Measurements from ENCODE around the gene SLC39A6.

DNA sequence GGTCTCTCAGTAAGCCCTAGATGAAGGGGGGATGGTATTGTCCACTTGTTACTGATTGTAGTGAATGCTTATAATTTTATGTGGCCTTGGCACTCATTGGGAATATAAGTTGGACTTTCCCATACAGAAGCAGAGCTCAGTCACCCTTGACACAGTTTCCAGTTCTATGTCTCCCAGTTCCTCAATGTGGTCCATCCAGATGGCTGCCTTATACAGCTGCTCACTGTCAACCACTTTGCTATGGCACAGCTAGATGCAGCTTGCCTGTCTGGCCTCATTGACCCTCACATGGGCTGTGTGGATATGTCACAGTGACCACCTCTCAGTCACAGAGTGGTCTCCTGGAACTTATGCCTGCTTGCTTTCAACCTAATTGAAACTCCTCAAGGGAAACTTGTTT is 21.7 kb downstream of the SLC39A6 start:
- TF ChIP-seq, protein P1, sequence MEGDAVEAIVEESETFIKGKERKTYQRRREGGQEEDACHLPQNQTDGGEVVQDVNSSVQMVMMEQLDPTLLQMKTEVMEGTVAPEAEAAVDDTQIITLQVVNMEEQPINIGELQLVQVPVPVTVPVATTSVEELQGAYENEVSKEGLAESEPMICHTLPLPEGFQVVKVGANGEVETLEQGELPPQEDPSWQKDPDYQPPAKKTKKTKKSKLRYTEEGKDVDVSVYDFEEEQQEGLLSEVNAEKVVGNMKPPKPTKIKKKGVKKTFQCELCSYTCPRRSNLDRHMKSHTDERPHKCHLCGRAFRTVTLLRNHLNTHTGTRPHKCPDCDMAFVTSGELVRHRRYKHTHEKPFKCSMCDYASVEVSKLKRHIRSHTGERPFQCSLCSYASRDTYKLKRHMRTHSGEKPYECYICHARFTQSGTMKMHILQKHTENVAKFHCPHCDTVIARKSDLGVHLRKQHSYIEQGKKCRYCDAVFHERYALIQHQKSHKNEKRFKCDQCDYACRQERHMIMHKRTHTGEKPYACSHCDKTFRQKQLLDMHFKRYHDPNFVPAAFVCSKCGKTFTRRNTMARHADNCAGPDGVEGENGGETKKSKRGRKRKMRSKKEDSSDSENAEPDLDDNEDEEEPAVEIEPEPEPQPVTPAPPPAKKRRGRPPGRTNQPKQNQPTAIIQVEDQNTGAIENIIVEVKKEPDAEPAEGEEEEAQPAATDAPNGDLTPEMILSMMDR (IDR thresholded peaks at IDR 0.05) = no peak
- TF ChIP-seq POLR2A (IDR thresholded peaks at IDR 0.05) = no peak
